HG02852 (cell line): ENCODE data around the gene PLEKHJ1.

Experiments
- ATAC-seq: cut with Tn5 transposase; IDR thresholded peaks from one replicate; pipeline ENCODE4 v1.9.1; 2021; ENCODE audit warnings: mild to moderate bottlenecking, moderate library complexity; ENCODE audit not compliant: unreplicated experiment

The PLEKHJ1 gene

DNA sequence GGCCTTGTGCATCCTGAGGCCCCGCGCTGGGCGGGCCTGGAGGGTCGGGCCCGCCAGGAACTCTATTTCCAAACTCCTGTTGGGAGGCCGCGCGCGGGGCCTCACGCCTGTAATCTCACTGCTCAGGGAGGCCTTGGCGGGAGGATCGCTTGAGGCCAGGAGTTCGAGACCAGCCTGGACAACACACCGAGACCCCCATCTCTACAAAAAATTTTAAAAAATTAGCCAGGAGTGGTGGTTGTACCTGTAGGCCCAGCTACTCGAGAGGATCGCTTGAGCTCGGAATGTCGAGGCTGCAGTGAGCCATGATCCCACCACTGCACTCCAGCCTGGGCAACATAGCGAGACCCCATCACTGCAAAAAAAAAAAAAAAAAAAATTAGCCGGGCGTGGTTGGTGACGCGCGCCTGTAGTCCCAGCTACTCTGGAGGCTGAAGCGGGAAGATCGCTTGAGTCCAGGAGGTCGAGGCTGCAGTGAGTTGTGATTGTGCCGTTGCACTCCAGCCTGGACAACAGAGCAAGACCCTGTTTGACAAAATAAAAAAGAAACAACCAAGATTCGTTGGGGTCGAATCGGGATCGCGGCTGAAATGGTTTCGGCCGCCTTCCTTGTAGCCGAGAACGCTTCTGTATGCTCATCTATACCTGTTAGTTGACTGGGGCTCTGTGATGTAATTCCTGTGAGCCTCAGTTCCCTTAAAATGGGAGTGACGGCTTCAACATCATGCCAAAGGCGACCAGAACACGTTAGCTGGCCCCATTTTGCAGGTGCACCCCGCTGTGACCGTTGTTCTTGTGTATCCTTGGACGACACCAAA lies 1.1 kb upstream of the PLEKHJ1 start:
- ATAC-seq = no peak

DNA sequence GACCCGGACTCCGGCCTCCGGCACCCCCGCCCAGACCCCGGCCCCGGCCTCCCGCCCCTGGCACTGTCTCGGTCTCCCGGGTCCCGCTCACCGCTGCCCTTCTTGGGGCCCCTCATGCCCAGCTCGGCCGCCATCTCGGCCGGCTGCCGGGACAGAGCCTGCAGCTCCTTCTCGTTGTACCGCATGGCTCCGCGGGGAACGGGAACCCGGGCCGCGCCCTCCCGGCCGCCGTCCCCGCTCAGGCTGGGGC lies 140 bp downstream of the PLEKHJ1 start:
- ATAC-seq = peak; percentile 9

DNA sequence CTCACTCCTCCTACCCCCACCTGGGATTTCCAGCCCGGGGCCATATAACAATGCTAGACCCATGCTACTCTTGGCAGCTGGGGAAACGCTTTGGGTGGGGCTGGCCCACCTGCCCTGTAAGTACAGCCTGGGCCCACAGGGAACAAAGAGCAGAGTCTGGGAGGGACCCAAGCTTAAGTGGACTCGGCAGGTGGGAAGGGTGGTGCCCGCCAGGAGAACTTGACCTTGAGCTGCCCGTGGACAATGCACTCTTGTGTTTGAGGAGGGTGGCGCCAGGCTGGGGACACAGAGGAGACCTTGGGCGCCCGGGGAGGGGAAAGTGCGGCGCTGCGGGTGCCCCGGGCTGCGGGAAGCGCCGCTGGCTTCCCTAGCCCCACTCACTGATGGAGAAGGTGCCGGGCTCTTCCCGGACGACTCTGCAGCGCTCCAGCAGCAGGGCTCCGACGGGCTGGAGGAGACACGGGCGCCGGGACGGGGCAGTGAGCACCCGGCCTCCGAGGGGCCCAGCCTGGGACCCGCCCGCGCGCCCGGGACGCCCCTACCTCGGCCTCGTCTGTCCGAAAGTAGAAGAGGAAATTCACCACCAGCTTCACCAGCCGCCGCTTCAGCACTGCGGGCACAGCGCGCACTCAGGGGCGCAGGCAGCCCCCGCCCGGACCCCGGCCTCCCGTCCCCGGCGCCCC lies 607 bp downstream of the PLEKHJ1 start:
- ATAC-seq = peak; percentile 8

DNA sequence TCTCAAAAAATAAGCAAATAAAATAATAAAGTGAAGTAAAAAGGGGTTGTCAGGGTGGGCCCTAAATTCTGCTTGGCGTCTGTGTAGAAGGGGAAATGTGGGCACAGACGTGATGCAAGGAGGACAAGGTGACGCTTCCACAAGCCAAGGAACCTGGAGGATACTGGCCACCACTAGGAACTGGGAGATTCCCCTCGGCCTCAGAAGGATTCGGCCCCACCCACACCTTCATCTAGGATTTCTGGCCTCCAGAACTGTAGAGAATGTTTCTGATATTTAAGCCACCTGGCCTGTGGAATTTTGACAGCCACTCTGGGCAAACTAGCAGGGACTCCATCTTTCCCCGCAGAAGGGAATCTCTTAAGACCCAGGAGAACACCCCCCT lies 1.1 kb downstream of the PLEKHJ1 start:
- no peak for ATAC-seq

DNA sequence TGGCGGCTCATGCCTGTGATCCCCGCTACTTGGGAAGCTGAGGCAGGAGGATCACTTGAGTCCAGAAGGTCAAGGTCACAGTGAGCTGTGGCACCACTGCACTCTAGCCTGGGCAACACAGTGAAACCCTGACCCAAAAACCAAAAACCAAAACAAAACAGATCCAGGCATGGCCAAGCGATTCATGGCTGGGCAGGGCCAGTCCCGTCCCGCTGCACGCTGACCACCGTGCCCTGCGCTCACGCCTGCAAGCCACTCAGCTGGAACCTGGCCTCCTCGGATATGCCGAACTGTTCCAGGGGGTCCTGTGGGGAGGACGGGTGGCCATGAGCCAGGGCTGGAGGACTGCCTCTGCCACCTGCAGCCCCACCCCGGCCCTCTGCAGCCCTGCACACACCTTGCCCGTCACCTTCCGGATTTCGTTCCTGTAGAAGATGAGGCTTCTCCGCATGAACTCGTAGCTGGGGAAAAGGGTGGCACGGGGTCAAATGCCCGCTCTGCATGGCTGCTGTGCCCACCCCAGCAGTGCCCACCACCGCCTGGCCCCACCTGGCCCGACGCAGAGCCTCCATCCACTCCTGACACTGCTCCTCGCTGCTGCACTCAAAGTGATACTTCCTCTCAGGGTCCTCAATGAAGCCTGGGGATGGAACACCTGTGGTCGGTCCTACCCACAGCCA lies 2.4 kb downstream of the PLEKHJ1 start:
- no peak for ATAC-seq

DNA sequence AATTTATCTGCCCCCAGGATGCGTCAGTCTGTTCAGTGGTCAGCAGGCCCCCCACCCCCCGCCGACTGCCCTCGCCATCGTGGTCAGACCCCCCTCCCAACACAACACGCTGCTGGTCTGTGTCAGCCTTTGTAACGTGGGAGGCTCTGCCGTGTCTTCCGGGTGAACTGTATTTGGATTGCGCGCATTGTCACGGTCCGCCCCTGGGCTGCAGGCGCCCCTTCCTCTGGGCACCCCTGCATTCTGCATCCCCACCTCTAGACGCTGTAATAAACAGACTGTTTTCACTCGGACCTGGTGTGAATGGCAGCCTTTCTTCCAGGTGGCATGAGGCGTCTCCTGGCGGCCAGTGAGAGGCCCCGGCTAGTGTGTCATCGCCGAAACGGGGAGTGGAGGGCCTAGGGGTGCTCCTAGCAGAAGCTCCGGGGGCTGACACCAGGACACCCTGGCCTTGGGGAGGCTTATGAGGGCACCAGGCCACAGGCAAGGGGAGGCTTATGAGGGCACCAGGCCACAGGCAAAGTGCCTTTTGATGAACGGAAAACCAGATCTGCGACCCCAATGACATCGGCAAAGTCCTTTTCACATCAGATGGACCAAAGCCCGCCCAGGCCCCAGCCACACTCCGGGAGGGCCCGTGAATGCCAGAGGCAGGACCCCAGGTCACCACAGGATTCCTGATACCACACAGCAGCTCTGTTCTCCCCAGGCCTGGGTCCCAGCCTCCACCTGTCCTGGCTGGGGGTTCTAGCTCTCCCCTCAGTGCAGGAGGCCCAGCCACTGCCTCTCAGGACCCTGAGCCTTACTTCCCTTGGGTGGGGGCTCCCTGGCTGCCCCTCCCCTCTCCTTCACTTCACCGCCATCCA lies 3.6 kb downstream of the PLEKHJ1 start:
- ATAC-seq = no peak

DNA sequence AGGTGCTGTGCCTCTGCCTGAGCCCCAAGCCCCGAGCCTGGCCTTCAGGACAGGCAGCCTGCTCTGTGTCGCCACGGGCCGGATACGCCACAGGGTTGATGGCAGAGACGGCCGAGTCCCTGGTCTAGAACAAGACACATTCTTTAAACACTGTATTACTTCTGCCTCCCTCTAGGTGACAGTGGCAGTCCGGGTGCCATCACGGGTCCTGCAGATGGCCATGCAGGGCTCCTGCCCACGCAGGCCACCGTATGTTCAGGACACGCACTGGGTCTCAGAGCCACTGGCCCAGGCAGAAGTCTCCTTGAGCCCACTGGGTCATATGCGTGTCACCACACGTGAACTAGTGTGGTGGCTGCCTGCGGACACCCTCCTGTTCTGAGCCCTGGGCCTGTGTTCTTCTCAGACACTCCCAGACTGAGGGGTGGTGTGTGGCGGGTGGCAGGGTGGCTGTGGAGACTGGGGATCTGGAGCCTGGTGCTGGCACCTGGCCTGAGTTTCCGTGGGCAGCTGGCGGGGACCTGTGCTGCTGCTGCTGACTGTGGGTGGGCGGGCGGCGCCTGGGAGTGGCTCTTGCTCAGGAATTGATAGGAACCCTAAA lies 4.4 kb downstream of the PLEKHJ1 start:
- no peak for ATAC-seq

DNA sequence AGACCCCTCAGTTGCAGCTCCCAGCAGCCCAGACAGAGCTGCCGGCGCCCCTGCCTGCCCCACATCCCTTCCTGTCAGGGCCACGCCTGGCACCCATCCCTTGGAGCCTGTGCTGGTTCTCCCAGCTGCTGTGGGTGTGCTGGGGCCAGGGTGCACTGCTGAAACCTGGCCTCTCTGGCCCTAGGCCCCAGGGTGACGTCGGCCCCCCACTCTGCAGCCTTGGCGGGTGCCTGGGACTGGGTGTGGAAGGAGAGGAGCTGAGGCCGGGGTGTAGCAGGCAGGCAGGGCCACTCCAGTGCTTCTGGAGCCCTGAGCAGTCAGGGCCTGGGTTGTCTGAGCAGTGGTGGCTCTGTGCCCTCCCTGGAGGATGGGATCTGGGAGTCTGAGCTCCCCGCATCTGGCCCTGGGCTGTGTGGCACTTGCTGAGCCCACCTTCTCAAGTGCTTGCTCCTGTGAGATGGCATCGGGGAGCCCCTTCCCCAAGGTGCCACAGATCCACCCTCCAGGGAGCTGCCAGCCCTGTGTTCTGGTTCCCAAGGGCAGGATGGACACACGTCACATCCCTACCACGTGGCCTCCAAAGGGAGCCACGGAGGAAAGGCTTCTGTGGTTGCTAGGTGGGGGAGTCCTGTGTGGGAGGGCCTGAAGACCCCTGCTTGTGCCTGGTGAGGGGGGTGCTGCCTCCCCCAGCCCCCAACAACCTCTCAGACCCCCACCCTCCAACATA lies 5.2 kb downstream of the PLEKHJ1 start:
- no peak for ATAC-seq

DNA sequence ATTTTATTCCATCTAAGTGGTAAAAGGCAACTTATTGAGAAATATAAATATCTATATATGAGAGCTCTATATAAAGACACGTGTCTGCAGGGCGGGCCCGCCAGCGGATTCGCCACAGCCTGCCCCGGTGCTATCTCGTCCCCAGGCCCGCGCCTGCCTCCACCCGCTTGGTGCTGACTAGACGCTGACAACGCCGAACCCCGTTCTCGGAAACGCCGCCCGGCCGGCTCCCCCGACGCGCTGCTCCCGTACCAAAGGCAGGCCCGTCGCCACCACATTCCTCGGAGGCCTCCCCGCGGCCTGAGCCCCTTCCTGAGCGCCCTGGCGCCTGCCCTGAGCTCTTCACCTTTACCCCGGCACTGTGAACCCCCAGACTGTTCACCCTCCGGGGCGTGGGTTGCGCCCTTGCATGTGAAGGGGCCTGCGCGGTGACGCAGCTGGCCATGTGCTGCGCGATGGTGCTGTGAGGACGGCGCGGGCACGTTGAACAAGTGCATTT lies 6.0 kb downstream of the PLEKHJ1 start:
- ATAC-seq = no peak

DNA sequence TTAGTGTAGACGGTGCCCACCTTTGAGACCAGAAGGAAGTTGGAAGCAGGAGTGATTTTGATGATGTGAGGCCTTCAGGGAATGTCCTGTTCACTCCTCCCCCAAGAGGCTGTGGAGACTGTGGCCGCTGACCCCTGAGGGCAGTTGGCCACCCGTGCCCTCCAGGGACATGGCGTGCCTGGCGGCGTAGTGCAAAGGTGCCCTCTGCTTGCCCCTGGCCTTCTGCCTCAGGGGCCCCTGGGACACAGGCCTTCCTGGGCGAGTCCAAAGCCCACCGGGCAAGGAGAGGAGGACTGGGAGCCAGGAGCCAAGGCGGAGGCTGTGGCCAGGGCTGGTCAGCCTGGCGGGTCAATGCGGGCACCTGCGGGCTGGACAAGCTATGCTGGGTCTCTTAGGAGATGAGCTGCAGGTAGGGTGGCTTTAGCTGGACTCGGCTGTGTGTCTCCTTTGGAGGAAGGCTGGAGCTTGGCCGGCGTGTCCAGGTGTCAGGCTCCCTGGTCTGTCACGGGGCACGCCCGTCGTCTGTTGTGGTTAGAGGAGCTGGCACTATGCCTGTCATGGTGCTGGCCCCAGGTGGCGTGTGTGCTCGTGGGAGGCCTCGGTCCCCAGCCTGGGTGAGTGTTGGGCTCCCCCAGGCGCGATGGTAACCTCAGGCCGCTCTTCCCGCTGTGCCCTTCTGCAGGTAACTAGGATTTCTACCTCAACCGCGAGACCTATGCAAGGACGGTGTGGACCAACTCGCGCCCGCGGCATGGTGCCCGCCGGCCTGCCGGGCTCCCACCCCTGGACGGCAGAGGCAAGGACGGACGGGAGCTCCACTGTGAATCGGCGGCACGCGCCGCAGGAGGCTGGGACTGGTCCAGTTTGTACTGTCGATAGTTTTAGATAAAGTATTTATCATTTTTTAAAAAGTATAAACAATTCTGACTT lies 6.8 kb downstream of the PLEKHJ1 start:
- no peak for ATAC-seq

DNA sequence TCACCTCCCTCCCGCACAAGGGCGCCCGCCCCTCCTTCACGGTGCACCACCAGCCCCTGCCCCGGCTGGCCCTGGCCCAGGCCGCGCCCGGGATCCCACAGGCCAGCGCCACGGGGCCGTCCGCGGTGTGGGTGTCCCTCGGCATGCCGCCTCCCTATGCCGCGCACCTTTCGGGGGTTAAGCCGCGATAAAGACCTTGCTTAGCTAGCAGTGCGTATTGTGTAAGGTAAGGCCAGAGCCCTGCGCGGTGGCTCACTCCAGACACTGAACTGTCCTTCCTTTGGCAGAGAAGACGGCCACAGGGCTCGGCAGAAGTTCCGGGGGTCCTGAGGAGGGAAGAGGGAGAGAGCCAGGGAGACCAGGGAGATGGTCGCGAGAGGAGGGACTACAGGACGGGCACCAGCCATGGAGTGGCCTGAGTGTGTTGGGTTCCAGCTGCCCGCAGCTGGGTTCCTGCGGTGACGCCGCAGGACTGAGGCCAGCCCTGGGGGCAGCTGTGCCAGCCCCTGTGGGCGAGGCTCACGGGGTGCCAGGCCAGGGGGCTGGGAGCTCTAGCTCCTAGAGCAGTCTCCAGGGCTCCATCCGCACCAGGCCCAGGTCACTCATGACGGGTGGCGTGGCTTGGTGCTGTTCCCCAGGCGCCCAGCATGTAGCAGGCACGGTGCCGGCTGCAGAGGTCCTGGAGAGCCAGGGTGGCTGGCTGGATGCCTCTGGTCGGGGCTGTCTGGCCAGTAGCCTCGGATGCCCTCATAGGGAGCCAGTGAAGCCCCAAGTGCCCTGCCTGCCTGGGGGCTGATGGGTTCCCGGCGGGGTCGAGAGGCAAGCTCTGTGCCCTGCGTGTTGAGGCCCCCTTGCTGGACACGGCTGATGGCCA lies 7.7 kb downstream of the PLEKHJ1 start:
- no peak for ATAC-seq

DNA sequence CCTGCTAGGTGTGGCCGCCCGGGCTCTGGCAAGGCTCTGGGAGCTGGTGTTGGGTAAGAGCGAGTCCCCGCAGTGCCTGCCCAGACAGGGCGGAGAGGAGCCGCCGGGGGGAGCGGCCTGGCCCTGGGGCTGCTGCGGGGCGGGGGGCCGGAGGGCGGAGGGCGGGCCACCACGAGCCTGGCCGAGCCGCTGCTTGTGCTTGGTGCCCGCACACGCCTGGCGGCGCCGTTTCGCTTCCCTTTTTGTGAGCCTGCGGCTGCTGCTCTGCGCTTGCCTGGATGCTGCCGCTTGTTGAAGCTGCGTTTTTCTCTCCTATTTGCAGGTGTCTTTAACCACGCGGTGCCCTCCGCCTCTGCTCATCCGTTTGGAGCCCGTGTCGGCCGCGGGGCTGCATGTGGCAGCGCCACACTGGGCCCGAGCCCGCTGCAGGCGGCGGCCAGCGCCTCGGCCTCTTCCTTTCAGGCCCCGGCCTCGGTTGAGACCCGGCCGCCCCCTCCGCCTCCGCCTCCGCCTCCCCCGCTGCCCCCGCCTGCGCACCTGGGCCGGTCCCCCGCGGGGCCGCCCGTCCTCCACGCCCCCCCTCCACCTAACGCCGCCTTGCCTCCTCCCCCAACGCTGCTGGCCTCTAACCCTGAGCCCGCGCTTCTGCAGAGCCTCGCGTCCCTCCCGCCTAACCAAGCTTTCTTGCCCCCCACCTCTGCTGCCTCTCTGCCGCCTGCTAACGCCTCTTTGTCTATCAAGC lies 8.5 kb downstream of the PLEKHJ1 start:
- no peak for ATAC-seq

DNA sequence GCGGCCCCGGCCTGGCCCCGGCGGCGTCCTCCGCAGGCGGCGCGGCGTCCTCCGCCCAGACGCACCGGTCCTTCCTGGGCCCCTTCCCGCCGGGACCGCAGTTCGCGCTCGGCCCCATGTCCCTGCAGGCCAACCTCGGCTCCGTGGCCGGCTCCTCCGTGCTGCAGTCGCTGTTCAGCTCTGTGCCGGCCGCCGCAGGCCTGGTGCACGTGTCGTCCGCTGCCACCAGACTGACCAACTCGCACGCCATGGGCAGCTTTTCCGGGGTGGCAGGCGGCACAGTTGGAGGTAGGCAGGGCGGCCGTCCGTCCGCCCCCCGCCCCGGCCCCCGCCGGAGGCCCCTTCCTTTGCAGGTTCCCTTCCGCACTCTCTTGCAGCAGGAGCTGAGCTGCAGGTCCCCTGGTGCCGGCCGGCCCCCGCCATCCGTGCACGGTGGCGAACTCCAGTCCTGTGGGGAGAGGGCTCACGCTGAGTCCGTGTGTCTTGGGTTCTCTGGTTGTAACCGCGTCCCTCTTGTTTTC lies 9.2 kb downstream of the PLEKHJ1 start:
- no peak for ATAC-seq

DNA sequence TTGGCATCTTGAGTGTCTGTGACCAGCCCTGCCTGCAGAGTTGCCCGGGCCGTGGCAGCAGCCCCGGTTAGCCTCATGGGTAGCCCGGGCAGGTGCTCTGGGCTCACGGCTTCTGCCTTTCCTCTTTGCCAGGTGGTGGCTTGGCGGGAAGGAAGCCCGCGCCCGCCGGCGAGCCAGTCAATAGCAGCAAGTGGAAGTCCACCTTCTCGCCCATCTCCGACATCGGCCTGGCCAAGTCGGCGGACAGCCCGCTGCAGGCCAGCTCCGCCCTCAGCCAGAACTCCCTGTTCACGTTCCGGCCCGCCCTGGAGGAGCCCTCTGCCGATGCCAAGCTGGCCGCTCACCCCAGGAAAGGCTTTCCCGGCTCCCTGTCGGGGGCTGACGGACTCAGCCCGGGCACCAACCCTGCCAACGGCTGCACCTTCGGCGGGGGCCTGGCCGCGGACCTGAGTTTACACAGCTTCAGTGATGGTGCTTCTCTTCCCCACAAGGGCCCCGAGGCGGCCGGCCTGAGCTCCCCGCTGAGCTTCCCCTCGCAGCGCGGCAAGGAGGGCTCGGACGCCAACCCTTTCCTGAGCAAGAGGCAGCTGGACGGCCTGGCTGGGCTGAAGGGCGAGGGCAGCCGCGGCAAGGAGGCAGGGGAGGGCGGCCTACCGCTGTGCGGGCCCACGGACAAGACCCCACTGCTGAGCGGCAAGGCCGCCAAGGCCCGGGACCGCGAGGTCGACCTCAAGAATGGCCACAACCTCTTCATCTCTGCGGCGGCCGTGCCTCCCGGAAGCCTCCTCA lies 9.9 kb downstream of the PLEKHJ1 start:
- ATAC-seq = no peak

DNA sequence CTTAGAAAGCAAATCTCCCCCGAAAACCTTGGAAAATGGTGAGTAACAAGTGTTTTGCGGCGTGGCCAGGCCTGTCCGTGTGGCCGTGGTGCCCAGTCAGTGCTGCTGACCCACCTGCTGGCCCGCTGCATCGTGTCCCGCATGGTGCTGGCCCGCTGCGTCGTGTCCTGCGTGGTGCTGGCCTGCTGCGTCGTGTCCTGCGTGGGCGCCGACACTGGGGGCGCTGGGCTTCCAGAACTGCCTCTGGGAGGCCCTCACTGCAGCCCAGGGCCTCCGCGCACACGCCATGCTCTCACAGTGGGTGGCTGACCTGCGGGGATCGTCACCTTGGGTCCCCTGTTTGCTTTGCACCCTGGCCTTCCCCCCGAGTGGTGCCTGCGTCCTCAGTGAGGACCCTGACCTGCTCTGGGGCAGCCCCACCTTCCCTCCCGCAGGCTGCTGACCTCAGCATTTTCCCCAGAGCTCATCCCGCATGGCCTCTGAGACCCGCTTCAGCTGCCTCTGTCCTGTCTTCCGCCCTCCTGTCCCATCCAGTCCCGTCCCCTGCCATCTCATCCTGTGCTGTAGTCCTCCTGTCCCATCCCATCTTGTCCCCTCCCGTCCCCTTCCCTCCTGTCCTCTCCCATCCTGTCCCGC lies 10.6 kb downstream of the PLEKHJ1 start:
- ATAC-seq = no peak
